HEK293T (cell line): ENCODE measurements around the gene NAA10.

Experiments used
- BHLHE40 ChIP-seq: fragments of 450-650 bp; IDR thresholded peaks from 2 replicates; pipeline ENCODE4 v1.6.1; 2016; ENCODE audit warnings: mild to moderate bottlenecking, moderate library complexity, borderline replicate concordance
- ELF4 ChIP-seq: fragments of 450-650 bp; IDR thresholded peaks from 2 replicates; pipeline ENCODE4 v1.6.1; 2017; ENCODE audit warnings: antibody characterized with exemption
- FOXA1 ChIP-seq: fragments of 450-650 bp; IDR thresholded peaks from 2 replicates; pipeline ENCODE4 v1.6.1; 2016; ENCODE audit warnings: mild to moderate bottlenecking
- FOXK2 ChIP-seq: fragments of 450-650 bp; IDR thresholded peaks from 2 replicates; pipeline ENCODE4 v1.6.1; 2016; ENCODE audit warnings: mild to moderate bottlenecking
- L3MBTL2 ChIP-seq: fragments of 450-650 bp; conservative IDR thresholded peaks from 2 replicates; pipeline ENCODE4 v1.6.1; 2016; ENCODE audit warnings: mild to moderate bottlenecking
- SP1 ChIP-seq: fragments of 450-650 bp; IDR thresholded peaks from 2 replicates; pipeline ENCODE4 v1.6.1; 2017

DNA sequence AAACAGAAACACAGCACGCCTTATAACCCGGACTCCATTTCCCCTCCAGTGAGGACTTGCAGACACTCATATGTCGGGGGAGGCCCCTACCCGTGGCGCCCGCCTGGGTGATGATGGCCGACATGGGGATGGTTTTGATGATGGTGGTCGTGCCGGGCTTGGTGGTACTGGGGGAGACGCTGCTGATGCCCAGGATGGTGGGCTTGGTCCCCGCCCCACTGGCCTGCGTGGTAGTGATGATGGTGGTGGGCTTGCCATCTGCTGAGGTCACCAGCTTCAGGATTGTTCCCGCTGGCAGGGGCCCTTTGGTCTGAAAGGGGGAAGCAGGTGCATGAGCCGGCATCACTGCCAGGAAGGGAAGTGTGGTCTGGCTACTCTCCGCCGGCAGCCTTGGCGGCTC, 22.4 kb upstream of the NAA10 start:
- no peak for TF ChIP-seq SP1
- no peak for TF ChIP-seq BHLHE40
- TF ChIP-seq FOXK2 = no peak
- TF ChIP-seq ELF4 = no peak
- no peak for TF ChIP-seq L3MBTL2
- no peak for TF ChIP-seq FOXA1
